D341Med (cell line): Measurements from ENCODE around the gene LCT.
"Not testable (repeated sequence)": the region's sequence is repeated elsewhere in the genome, so short reads cannot be mapped to it uniquely, and the experiment has no call there.

ENCODE experiments used
- DNase-seq: peaks from one replicate; pipeline ENCODE4 v3.0.0; 2012; ENCODE audit warnings: low spot score

Gene LCT

DNA sequence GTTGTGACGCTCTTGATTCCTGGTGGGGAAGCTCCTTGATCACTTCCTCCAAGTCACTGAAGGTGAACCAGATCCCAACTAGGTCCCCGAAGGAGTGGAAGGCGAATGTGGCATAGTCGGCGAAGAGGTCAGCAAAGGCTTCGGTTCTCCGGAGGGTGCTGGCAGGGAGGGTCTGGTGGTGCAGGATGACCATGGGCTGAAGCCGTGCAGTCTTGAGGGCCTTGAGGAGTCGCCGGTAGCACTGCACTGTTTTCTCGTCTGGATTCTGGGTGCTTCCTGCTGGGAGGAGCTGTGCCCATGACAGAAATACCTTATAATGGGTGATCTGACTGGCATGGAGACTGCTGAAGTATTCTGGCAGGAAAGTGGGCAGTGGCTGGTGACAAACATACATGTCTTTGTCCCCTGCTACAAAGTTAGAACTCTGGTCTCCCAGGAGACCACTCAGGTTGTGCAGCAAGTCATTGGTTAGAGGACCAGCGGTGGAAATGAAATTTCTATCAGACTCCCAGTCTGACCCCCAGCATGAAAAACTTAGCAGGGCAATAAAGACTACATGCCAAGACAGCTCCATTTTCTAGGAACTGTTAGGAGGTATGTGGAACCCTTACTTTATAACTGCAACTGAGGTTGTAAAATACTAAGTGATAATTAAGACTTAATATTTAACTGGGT is at the start of gene LCT:
TSS of gene LCT (minus strand) at position 589 of the 675 bp plus-strand sequence. CDS start at position 574, 15 bp downstream.
- DNase-seq: no peak

DNA sequence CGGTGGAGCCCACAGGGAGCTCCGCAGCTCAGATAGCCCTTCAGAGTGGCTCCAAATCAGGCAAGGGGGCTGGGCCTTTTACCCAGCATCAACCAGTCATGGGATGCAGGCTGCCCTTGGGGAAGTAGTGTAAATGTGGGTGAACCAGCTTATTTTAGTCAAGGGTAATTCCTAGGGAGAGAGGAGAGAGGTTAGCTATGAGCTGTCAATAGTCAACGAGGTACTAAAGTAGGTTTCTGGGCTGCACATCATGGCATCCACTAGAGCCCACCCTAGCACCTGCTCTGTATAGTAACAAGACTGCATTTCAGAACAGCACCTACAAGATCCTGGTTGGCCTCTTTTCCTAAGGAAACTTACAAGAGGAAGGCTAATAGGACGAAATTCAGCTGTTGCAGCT is 48.7 kb upstream of the LCT start:
- no peak for DNase-seq

DNA sequence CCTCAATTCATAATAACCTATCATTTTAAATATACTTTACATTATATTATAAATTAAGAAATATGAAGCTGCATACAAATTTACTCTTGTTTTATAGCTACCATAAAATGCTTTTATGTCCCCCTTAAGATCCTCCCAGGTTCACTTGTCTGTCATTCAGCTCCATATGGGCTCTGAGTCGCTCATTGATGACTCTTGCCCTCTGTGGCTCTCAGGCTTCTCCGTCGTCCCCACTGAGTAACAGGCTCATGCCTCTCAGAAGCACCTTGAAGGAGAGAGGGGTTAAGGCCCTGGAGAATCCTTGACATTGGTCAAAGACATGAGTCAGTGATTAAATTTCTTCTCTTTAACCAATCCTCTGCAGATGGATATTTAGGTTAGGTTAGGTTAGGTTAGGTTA is 45.4 kb upstream of the LCT start:
- DNase-seq: no peak

DNA sequence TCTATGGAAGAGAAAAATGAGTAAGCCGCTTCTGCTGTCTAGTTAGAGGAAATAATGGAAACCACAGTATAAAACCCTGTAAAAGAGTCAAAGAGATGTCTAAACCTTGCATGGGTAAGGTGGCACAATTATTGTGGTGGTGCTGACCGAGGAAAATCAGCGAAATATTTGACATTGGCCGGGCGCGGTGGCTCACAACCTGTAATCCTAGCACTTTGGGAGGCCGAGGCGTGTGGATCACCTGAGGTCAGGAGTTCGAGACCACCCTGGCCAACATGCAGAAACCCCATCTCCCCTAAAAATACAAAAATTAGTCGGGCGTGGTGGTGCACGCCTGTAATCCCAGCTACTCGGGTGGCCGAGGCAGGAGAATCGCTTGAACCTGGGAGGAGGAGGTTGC is 39.8 kb upstream of the LCT start:
- DNase-seq: not testable (repeated sequence)

DNA sequence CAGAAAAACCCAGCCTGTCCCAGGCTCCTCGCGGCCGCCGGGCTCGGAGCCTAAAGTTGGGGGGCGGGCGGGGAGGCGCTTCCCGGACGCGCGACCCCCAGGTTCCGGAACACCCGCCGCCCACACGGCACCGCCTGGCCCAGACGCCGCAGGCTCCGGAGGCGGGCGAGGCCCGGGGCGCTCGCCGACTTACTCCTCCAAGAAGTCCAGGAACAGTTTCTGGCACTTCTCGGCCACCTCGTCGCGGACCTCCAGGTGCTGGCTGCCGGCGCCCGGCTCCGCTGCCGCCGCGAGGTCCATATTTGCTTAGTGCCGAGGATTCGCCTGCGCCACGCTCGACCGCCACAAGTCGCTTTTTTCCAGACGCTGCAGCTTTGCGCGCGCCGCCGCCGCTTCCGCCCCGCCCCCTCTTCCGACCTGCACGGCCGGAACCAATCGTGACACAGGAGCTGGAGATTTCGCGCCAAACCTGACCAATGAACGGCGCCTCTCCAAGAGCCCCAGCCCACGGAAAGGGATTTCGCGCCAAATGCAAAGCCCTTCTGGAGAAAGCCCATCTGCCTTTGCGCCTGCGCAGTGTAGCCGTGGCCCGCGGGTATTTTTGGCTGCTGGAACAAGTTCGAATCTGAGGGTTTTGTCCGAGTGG is 39.2 kb upstream of the LCT start, which contains the start of gene MCM6:
TSS of gene MCM6 (minus strand) at position 378 of the 646 bp plus-strand sequence. CDS start at position 300, 78 bp downstream.
- peak; percentile 94 for DNase-seq

DNA sequence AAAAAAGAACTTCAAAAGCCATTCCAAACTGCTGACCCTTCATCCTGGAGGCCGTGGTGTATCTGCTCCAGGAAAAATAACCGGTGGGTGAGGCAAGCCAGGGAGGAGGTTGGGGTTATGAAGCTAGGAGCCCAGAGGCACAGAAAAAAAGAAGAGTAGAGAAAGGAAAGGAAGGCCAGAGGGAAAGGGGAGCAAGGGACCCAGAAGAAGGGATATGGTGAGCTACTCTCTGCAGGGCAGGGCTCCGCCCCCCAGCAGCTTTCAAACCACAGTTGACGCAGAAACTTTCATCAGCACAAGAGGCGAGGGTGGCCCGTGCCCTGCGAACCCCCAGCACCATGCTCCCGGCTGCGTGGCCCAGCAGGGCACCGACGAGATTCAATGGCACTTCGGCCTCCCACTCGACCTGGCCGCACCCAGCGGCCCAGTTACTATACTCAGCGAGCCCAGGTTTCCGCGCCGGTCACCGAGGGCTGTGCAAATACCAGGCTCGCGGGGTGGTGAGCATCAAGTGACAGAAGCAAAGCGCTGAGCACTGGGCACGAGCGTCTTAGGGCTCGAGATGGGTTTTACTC is 38.6 kb upstream of the LCT start:
- DNase-seq: peak; percentile 59

DNA sequence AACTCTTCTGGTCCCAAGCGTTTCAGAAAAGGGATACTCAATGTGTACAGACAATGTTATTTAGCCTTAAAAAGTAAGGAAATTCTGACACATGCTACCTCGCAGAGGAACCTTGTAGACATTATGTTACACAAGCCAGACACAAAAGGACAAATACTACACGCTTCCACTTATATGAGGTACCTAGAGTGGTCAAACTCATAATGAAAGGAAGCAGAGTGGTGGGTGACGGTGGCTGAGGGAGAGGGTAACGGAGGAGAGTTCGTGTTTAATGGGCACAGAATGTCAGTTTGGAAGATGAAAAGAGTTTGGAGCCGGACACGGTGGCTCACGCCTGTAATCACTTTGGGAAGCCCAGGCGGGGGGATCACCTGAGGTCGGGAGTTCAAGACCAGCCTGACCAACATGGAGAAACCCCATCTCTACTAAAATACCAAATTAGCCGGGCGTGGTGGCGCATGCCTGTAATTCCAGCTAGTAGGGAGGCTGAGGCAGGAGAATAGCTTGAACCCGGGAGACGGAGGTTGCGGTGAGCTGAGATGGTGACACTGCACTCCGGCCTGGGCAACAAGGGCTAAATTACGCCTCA is 37.9 kb upstream of the LCT start:
- no peak for DNase-seq

DNA sequence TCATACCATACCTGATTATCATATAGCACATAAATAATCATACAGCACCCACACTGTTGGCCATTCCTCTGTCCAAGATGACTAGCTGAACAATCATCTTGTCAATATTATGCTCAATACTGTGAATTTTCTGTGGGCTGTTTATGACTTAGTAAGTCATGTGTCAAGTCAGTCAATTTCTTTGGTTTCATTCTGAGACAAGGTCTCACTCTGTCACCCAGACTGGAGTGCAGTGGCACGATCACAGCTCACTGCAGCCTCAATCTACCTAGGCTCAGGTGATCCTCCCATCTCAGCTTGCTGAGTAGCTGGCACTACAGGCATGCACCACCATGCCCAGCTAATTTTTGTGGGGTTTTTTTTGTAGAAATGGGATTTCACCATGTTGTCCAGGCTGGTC is 33.6 kb upstream of the LCT start:
- no peak for DNase-seq

DNA sequence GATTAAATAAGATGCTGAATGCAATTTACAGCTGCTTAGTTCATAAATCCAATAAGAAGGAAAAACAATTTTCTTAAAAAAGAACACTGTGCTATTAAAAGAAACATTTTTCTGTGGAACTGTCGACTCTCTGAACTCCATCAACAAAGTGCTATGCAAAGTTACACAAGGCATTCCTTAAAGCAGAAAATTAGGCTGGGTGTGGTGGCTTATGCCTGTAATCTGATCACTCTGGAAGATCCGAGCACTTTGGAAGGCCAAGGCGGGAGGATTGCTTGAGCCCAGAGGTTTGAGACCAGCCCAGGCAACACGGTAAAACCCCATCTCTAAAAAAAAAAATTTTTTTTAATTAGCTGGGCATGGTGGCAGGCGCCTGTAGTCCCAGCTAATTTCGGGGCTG is 26.2 kb upstream of the LCT start:
- DNase-seq: no peak

DNA sequence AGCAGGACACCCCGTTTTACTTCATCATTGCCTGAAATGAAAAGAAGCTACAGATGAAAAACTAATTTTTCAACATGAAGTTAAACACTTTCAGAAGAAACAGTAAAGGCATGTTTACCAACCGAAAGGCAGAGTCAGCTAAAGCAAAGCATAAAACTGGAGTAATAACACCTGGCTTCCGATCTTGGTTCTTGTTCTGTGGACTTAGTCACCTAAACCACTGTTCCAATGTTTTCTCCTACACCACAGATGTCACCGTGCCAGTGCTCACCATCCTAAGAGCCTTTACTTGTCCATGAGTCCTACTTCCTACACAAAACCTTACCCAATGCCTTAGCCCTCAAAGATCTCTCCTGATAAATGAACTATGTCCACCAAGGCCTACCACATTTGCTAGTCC is 25.7 kb upstream of the LCT start:
- no peak for DNase-seq

DNA sequence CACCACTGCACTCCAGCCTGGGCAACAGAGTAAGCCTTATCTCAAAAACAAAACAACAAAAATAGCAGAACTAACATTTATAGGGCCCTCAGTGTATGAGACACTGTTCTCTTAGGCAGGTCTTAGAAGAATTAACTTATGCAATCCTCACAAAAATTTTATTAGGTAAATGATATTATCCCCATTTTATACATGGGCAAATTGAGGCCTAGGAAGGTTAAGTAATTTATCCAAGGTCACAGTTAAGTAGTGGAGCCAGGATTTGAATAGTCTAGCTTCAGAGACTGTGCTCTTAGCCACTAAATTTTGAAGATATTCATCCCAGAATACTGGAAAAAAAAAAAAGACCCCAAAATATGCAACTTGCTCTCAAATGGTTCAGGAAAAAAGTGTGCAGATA is 16.4 kb upstream of the LCT start:
- DNase-seq: no peak

DNA sequence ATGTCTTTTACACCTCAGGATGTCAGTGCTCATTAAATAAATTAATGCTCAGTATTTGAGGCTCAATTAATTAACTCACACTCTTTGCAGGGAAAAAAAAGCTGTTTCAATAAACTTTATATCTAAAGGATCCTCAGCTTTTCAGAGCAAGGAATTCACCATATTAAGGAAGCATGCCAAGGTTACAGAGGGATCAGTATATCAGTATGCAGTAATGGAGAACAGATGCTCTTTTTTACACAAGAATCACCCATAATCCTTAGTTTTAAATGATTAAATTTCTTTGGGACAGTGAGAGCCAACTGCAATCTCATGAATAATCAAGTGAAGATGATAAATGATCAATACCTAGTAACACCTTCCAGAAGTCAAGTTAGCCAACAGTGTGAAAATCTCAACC is 14.9 kb upstream of the LCT start:
- DNase-seq: no peak

DNA sequence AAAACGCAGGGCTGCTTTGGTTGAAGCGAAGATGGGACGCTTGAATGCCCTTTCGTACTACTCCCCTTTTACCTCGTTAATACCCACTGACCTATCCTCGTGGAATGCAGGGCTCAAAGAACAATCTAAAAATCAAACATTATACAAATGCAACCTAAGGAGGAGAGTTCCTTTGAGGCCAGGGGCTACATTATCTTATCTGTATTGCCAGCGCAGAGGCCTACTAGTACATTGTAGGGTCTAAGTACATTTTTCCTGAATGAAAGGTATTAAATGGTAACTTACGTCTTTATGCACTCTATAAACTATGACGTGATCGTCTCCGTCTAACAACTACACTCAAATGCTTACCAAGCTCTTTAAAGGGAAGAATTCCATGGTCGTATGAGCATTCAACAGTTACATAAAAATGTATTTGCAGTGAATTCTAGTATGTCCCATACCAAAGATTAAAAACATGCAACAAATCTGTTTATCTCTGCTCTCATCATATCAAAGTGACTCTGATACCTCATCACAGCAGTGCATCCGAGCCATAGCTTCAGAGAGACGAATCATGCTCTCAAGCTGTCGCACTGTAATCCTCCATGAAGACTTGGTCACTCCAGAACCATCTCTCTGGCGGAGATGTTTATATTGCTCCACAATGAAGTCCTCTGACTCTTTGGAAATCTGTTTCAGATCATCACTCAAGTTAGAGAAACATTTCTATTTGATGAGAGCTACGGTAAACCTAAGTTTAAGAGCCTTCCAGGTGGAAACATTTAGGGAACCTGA is 14.1 kb upstream of the LCT start:
- DNase-seq: no peak

DNA sequence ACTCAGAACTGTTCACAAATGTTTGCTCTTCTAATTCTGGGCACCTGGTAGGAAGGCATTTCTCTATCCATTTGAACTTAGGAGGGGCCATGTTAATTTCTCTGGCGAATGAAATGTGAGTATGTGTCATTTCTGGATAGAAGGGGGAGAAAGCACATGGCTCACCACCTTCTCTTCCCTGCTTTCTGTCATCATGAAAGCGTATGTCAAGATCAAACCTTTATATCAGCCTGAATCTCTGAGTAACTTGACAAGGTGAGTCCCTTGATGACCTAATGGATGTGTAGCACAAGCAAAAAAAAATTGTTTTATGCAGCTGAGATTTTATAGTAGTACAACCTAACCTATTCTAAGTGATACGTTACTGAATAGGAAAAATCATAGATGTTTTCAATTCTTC is 12.1 kb upstream of the LCT start:
- DNase-seq: no peak

DNA sequence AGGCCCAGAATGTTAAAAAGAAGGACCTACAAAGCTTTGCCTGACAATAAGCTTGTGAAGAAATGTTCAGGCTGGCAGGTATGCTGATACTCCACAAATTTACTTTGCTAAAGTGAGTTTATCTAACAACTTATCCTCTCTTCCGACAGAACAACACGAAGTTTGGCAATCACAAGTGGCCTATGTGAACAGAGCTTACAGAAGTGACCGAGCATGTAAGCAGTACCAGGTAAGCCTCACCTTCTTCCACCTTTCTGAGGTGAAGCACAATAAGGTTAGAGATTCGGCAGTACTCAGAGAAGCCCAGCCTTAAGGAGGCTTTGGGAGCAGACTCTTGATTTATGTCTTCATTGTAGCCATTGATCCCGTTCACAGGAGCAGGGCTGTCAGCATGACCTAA is 9.0 kb upstream of the LCT start:
- no peak for DNase-seq

DNA sequence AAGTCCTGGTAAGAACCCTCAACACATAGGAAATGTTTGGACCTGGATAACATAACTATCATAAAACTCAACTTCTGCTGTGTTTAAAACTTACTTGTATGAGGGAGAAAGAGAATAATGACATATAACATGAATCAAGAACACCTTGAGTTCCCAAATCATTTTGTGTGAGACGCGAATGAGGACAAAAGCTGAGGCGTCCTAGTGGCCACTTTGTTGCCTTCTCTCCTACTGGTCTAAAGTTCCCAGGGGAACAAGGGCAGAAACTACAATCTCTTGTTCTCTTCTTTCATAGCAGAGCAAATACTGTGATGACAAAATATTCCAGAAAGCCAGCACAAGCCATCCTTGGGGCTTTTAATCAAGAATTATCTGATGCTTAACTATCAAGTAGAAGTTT is 8.3 kb upstream of the LCT start:
- DNase-seq: no peak

DNA sequence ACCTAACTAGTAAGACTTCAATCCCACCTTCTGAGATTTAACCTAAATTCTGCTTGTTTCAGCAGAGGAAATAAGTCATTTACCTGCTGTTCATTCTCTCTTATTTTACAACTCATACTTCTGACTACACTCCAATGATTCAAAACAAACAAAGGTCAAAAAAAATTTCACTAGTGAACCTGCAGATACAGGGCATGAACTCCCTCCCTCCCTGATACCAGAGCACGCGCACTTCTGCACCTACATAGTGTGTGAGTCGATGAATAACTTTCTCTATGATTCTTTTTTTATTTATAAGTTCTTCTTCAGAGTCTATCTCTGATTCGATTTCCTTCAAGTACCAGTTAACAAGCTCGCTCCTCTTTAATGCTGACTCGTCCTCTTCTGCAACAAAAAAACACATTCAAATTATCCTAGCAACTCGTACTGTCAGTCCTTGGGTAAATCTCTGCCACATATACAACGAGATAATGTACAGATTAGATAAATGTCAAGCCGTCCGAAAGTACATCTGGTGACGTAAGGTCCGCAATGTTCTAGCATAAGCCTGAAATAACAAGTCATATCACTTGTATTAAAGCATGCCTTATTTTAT is 7.4 kb upstream of the LCT start:
- no peak for DNase-seq

DNA sequence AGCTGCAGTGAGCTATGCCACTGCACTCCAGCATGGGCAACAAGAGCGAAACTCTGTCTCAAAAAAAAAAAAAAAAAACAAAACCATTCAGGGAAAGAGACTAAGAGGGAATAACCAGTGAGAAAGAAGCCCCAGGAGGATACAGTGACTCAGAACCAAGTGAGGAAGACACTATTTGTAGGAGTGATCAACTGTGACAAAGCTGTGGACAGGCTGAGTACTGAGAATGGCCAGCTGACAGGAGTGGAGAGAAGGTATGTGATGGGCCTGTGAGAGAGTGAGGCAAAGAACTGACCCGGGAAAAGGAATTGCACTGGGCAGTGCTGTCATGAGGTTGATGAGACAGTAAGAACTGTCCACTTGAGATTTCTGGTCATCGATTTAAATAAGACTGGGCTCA is 6.7 kb upstream of the LCT start:
- no peak for DNase-seq

DNA sequence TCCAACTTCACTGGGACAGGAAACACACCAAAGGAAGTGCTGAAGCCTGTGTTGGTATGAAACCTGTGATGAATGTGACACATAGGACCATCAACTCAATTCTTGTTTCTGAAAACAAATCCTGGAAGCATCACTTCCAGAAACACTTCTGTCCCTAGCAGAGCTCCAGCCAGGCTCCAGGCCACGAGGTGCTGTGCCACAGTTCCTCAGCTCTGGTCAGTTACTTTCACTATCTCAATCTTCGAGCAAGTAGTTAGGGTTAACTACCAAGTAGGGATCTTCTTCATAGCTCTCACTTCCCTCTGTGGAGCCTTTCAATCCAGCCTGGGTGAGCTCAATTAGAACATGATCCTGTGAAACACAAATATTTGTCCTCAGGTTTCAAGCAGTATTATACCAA is 3.6 kb upstream of the LCT start:
- DNase-seq: no peak

DNA sequence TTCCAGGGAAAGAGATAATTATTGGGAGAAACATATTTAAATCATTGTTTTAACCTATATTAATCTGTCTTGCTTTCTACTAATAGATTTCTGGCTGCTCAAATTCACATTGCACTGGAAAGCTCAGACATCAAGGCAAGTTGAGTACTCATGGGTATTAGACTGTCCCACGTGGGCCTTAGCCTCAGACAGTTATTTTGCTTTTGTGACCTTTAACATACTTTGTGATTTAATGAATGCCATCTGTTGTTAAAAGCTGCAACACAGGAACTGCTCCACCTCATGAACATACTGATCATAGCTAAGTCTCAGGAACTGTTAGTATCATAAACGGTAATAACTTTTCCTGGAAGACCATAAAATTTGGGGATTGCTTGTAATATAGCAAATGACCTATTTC is 2.7 kb upstream of the LCT start:
- DNase-seq: no peak

DNA sequence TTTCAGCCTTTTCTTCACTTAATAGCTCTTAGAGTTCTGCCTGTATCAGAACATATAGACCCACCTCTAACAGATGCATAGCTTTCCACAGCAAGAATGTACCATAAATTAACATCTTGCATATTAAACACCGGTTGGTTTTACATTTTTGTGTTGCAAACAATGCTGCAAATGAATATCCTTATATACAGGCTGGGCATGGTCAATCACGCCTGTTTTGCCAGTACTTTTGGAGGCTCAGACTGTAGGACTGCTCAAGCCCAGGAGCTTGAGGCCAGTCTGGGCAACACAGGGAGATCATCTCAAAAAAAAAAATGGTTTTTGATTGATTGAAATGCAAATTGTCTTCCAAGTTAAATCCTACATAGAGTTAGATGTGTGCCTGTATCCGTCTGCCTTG is 1.5 kb upstream of the LCT start:
- DNase-seq: no peak

DNA sequence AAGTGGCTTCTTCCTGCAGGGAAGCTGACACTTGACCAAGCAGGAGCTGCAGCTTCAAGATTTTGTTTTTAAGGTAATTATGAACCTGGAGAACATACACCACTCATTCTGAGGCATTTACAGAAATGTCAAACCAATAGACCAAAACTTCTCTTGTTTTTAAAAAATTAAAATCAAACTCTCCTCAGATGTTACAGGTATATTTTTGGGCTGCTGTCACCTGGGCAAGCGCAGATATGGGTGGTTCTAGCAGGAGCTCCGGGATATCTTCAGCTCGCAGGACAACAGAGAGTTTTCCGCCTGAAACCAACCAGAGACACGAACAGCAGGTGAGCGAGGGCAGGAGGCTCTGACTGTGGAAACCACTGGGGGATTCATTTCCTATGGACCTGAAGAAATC is 4.1 kb downstream of the LCT start:
- DNase-seq: no peak
